Inflammatory macrophage treated with lipopolysaccharide for 1 hour (primary cell): ENCODE results near the gene C9.
A peak's percentile ranks its signal among the peaks of the same experiment; 100 is the strongest.
"Not testable (repeated sequence)": the region's sequence is repeated elsewhere in the genome, so short reads cannot be mapped to it uniquely, and the experiment has no call there.

Experiments
- DNase-seq, 2 donors: peaks; one replicate each; pipeline ENCODE4 v3.0.0-alpha.2; 2020 to 2022

C9 gene

DNA sequence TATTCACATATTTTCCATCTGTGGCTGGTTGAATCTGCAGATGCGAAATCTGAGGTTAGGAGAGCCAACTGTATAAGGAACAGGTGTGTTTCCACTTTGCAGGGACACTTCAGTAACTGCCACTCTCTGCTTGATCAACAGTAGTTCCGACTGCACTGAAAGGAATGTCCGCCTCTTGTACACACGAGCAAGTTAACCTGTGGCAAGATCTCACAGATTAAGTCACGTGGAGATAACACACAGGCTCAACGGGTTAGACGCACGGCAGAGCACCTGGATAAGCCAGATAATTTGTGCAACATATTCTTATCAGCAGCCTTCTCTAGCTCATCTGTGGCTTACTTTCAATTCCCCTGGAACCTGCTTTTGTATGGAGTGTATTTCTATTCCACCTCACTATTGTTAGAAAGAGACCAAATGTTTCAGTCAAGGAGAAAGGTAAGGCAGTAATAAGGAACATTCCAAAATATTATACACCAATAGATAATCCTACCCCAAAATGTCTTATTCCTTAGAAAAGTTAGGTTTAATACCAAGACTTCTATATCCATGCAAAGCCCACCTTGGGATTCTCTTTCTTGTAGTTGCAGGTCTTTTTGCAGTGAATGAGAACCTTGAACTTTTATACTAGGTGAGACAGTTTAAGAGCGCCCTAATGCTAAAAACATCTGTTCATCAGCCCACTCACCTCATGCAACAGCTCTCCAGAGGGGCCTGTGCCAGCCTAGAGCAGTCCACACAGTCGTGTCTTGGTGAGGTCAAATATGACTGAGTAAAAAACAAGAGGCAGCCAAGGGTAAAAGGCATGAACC lies 6.5 kb upstream of the C9 start:
- DNase-seq, result no peak

DNA sequence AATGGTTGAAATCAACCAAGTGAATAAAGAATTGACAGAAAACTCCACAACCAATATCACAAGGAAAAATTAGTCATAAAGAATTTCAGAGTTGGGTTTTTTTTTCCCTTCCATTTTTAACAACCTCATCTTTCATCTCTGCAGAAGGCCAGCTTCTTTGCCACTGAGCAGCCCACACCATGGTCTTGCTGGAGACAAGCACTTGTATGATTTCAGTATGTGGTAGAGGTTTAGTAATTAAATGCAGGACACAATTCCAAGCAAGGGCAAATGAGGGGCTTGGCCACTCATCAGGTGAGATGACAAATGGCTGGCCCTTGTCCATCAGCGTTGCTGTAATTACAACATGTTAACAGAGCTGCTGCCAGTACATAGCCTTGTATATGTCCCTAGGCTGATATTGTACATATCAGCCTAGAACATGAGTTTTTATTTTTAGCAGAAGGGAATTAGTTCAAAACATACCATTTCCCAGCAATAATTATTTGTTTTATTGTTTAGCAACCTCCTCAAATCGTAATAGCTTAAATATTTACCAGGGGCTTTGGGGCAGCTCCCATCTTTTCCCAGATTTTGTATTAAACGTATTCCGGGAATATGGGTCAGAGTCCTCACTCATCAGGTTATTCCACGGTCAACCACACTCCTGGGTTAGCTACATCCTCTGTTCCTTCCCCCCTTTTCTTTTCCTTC lies 5.0 kb upstream of the C9 start:
- DNase-seq, result no peak

DNA sequence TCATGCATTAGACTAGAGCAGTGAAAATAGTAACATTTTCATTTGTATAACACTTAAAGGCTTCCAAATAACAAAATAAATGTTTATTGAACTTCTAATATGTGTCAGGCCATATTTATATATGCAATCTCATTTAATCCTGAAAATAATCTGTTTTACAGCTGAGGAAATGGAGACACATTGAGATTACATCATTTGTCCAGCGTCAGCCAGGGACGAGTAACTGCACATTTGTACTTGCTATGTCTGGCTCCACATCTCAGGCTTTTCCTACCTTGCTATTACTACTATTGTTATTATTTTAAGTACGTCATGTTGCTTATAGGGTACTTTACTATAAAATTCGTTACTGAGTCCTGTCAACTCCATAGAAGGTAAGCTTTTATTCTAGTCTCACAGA lies 3.8 kb upstream of the C9 start:
- no peak for DNase-seq

DNA sequence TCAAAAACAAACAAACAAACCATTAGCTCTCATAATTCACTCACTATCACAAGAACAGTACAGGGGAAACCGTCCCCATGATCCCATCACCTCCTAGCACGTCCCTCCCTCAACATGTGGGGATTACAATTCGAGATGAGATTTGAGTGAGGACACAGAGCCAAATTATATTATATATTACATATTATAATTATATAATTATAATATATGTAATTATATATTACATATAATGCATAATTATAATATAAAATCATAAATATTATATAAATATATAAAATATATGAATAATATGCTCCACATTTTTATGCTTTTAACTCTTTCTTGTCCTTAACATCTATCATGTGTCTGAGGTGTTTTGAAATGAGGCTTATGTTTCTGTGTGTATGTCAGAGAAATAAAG lies 3.4 kb upstream of the C9 start:
- DNase-seq, result no peak

DNA sequence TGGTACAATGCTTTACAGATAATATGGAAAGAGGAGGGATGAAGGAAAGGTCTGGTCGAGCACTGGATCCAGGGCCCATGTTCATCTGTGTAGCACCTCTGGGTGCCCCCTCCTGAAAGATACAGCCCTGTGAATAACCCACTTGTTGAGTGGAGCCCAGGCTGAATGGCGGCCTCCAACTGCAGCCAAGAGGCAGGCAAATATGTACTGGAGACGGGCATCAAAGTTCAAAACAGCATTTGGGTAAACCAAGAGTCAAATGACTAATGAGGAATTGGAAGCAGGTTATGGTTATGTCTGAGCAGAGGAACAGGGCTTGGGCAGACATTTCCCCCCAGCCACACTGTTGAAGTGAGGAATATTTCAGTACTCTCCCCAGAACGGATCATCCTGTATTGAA lies 1.1 kb downstream of the C9 start:
- no peak for DNase-seq

DNA sequence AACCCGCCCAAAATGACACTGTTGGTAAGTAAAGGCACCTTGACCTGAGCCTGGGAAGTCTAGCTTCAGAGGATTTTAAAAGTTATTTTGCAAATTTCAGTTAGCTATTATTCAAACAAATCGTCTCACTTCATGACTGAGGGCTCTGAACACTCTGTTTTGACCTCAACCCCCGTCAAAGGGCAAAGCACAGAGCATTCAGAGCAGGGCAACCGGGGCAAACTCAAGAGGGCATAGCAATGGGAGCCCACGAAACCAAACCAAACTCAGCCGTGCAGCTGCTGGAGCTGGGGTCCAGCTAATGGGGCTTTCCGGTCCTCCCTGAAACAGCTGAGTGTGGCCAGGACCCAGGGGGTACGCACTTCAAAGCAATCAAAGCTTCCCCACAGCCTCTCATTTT lies 1.6 kb downstream of the C9 start:
- no peak for DNase-seq

DNA sequence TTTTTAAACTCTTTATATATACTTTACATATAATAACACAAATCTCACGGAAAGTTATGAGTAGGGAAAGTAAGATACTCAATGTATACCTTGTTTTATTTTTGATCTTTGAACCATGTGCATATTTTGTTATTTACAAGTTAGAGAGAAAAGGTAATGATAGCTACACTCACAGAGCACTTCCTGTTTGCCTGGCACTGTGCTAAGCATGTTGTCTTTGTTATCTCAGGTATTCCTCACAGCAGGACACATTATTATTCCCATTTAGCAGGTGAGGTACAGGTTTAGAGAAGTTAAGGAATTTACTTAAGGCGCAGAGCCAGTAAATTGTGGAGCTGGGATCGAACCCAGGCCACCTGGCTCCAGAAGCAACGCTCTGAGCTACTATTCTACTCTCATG lies 3.0 kb downstream of the C9 start:
- no peak for DNase-seq

DNA sequence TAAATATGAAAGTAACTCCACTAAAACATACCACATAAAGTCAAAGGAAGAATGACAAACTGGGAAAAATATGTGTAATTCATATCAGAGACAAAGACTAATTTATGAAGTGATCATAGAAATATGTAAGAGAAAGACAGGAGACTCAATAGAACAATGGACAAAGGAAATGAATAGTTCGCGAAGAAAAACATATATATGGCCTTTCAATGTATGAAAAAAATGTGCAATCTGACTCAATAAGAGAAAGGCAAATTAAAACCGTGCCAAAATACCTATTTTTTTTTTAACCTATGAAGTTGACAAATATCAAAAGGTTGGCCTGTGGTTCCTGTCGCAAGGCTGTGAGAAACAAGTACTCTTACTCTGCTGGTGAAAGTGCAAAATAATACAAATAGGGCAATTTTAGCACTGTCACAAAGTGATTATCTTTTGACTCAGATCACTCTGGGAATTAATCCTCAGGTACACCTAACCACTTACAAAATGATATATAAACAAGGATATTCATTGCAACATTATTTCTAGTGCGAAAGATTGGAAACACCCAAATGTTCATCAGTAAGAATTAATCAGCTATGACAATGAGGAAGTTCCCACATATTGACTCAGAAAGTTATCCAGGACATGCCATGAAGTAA lies 3.7 kb downstream of the C9 start:
- DNase-seq, result peak; percentile 50 to 59

DNA sequence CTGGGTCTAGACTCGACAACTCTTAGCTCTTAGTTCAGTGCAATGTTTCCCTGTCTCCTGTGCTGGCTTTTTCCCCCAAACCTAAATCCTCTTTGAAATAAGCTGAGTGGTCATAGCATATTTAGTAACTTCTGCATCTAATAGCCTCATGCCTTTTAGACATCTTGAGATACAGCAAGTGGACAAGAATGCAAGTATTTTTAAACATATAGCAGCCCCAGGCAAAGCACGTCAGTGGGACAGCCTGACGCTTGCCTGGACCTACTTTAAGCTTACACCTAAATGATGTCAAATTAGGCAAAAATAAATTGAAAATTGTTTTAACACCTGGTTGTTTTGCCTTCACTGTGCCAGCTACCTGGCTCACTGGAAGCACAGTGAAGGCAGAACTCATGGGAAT lies 8.0 kb downstream of the C9 start:
- DNase-seq, result no peak

DNA sequence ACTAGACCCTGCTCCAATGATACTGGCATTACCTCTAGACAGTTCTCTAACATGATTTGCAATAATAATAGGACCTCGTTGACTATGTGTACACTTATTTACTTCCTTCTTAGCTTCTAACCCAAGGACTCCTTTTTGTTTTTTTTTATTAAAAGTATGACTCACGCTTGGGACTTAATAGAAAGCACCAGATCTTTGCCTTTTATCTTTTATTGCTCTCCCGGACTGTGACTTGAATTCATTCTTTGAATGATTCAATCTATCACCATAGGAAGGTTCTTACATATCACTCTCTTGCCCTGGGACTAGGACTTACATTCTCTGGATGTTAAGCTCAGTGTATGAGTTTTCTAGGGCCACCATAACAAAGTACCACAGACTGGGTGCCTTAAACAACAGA lies 9.0 kb downstream of the C9 start:
- no peak for DNase-seq

DNA sequence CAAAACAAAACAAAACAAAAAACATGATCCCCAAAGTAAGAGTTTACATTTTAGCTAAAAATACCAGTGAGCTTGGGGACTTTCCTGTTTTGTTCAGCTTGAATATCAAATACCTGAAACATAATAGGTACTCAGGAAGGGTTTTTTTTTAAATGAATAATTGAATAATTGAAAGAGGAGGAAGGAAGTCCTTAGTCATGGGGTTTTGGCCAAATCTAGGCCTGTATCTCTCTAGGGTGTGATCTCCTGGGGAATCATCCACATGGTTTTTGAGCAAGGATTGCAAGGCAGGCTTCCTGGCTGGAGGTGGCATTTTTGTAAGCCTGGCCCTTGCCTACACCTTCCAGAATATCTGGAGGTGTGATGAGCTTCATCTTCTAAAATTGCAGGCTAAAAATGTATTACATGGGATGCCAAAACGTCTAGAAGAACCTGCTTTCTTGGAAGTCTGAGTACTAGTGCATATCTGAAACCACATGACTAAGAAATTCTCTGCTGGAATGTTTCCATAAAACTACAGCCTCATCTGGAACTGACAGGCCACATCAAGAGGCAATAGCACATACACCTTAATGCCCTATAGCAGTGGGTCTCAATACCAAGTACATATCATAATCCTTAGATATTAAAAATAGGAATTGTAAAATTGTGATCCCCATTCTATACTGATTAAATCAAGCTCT lies 10.4 kb downstream of the C9 start:
- no peak for DNase-seq

DNA sequence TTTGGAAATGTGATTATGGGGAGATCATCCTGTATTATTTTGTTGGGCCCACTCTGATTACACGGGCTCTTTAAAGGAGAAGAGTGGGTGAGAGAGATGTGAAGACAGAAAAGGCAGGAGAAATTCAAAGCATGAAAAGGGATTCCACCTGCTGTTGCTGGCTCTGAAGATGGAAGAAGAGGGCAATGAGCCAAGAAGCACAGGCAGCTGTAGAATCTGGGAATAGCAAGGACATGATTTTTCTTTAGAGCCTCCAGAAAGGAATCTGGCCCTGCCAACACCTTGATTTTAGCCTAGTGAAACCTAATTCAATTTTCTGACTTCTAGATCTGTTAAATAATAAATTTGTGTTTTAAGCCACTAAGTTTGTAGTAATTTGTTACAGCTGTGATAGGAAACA lies 11.3 kb downstream of the C9 start:
- DNase-seq, result no peak

DNA sequence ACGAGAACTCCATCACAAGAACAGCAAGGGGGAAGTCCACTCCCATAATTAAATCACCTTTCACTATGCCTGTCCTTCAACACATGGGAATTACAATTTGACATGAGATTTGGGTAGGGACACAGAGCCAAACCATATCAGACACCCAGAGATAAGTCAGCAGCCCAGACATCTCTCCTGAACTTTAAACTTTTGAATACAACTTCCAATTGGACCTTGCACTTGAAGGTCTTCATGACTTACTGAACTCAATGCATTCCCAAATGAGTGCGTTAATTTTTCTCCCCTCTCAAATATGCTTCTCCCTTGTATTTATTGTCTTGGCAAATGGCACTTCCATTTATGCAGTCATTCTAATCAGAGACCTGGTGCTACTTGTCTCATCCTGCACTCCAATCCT lies 12.1 kb downstream of the C9 start:
- no peak for DNase-seq

DNA sequence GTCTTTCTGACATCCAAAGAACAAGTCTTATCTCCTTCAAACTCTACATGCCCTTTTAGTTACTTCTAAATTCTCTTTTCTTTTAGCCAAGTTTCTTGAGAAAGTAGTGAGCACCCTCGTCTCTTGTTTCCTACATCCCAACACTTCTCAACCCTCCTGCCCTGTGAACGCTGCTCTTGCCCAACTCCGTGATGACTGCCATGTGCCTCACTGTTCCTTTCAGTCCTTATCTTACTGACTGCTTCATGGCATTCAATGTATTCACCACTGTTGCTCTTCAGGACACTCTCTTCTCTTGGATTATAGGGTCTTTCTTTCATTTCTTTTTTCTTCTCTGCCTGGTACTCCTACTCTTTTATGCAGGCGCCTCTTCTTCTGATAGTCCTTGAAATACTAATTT lies 14.8 kb downstream of the C9 start:
- no peak for DNase-seq

DNA sequence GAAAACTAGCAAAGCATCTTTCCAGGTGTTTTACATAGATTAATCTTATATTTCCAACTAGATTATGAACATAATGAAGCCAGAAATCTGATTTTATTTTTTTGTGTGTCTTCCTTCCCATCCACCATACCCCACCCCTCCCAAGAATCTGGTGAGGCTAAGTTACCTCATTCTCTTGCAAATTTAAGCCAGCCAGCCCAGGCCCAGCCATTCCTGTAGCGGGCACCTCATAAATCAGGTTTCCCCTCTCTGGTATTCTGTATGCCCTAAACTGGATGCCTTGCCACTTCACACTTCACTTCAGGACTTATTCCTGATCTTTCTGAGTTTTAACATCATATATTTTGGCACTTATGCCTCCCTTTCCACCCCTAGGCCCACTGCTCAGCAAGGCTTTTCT lies 21.8 kb downstream of the C9 start:
- no peak for DNase-seq

DNA sequence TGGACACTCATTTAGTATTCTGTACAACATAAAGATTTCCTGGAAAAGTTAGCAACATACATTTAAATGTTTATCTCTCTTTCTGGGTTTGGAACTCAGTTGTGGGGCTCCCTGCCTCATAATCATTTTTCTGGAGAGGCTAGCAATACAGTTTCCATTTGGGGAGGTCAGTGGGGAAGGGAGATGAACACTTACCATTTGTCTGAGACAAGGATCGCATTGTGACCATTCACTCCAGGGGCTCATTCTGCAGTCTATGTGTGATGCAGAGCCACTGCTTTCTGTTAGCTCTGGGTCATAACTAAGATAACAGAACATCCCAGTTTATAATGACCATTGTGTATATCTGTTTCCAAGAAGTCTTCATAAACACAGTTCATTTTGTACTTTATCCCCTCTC lies 22.4 kb downstream of the C9 start:
- no peak for DNase-seq

DNA sequence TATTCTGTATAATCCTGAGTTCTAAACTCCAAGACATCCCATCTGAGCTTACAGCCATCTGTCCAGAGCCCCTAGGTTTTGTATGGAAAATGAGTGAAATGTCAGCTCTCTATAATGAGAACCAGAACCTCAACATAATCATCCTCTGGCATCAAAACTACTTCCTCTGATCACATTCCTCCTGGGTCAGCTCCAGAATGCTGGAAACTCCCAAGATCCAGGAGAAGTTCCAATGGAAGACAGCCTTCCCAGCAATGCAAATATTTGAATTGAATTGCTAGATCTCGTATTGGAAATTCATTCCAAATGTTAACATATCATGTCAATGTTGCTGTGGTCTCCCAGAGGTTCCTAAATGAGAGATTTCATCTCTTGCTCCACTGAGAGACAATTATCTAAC lies 23.8 kb downstream of the C9 start:
- DNase-seq, result no peak

DNA sequence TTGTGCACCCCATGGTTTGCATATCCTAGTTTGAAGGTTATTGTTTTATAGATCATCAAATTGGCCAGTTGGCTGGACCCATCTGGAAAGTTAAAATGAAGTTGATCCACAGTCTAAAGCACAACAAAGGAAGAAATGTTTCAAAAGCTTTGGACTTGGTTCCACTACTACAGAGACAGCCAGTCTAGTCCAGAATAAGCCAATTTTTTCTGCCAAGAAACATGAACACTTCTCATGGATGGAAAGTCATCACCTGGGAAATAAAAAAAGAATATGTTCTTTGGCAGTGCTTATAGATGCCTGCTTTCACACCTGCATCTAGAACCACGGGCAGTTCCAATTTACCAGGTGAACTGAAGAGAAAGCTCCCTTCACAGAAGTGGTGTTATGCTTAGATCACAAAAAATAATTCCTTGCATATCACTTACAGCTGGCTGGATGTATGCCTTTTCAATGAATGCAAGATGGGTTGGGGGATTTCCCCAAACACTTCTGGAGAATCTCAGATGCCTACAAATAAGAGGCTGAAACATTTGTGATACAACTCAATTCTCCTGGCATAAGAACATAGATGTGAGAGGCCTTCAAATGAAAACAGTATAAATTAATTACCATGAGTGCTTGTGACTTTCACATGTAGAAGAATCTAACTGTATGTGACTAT lies 26.9 kb downstream of the C9 start:
- DNase-seq, result no peak

DNA sequence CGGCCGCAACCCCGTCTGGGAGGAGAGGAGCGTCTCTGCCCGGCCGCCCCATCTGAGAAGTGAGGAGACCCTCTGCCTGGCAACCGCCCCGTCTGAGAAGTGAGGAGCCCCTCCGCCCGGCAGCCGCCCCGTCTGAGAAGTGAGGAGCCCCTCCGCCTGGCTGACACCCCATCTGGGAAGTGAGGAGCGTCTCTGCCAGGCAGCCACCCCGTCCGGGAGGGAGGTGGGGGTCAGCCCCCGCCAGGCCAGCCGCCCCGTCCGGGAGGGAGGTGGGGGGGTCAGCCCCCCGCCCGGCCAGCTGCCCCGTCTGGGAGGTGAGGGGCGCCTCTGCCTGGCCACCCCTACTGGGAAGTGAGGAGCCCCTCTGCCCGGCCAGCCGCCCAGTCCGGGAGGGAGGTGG lies 30.0 kb downstream of the C9 start:
- not testable (repeated sequence) for DNase-seq

DNA sequence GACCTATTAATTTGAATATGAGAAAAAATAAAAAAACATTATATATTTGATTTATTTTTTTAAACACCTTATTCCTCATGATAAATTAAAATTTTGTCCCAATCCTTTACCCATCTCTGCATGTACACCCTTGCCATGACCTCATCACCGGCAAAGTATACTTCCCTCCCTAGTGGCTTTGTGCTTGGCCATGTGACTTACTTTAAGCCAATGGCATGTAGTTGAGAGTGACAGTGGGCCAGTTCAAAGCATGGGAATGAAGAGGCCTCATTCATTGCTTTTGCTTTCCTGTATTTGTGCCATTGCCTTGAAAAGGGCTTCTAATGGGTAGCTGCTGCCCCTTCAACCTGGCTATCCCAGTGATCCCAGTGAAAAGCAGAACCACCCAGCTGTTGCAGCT lies 31.2 kb downstream of the C9 start:
- no peak for DNase-seq

DNA sequence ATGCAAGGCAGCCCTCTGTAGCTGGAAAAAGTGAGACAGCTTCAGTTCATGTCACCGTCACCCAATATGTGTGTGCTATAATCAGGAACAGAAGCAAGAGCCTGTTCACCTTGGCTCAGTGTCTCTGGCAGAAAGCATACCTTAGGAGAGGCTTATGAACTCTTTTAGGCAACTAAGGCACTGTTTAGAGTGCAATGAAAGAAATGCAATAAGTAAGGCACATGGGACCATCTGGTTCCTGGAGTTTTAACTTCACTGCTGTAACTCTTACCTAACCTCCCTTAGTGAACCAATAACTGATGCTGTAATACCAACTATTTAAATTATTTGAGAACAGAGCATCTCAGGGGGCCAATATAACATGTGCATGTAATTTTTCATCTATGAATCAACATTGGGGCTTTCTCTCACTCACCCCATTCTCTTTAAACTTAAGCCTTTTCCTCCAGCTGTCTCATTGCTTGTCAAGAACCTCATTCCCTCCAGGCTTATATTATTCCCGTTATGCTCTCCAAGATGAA lies 32.4 kb downstream of the C9 start:
- no peak for DNase-seq

DNA sequence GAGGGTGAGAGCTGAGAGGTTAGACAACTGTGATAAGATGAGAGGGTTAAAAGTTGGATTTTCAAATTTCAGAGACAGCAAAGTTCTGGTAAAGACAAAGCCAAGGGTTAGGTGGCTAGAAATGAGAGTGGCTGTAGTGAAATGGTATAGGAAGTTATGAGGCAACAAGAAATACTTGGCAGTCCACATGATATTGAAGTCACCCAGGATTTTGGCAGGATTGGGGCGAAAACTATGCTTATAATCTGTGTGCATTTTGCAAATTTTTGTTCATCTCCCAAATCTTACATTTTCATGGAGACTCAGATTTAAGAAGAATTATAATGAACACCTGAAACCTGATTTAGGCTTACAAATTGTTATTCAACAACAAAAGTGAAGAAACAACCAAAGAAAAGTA lies 35.6 kb downstream of the C9 start:
- no peak for DNase-seq

DNA sequence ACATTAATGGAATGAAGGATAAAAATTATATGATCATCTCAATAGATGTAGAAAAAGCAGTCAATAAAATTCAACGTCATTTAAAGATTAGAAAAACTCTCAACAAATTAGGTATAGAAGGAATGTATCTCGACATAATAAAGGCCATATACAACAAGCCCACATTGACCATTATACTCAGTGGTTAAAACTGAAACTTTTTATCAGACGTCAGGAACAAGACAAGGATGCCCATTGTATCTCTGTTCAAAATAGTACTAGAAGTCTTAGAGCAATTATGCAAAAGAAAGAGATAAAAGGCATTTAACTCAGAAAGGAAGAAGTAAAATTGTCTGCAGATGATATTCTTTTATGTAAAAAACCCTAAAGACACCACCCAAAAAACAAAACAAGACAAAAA lies 40.8 kb downstream of the C9 start:
- no peak for DNase-seq
